Measurements from ENCODE around the gene UBQLN2. TPM values are rescaled to one million over a fixed set of nuclear protein-coding genes. Genes with fewer than 3 reads are reported as not detected.

The UBQLN2 gene
- total RNA-seq, 4 donors from 2014 or later: 26.2 to 39.7 (median 28.9) TPM

DNA sequence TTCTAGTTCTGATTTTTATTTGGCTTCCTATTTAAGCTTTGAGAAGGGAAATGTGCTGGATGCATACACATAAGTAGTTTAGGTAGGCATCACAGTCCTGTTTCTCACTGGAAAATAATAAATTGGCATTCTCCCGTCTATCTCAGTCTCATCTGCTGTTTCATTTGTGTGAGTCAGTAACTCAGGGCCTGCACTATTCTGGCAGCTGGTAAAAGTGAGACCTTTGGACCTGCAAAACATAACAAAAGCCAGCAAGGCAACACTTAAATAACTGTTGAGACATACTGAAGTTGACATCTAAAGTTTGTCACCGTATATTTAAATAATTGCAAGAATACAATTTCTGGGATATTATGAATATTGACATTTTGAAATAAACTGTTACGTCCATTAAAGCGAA, 8.6 kb upstream of the UBQLN2 start:
- Histone ChIP-seq H3K27ac (replicated peaks in 1 of 4) (no peak overlapping the region), H3K36me3 (no peaks in the 10 kb centered on the region), H3K9me3 (no peaks in the 10 kb centered on the region), H3K27me3 (no peaks in the 10 kb centered on the region), H3K4me1 (no peaks in the 10 kb centered on the region), H3K4me3 (no peak overlapping the region)
- intact Hi-C loops (cut with DNase I): no loop called here
- no peak for TF ChIP-seq POLR2AphosphoS5 (IDR thresholded peaks at IDR 0.05)
- no peak for TF ChIP-seq CTCF (IDR thresholded peaks at IDR 0.05)
- TF ChIP-seq EP300 (IDR thresholded peaks at IDR 0.05): no peak
- TF ChIP-seq POLR2A (IDR thresholded peaks at IDR 0.05; ENCODE audit: low read depth): no peak
- WGBS: 78% methylated on average over 4 of the region's 4 CpGs
- DNase-seq (ENCODE audit: extremely low spot score): no peak

DNA sequence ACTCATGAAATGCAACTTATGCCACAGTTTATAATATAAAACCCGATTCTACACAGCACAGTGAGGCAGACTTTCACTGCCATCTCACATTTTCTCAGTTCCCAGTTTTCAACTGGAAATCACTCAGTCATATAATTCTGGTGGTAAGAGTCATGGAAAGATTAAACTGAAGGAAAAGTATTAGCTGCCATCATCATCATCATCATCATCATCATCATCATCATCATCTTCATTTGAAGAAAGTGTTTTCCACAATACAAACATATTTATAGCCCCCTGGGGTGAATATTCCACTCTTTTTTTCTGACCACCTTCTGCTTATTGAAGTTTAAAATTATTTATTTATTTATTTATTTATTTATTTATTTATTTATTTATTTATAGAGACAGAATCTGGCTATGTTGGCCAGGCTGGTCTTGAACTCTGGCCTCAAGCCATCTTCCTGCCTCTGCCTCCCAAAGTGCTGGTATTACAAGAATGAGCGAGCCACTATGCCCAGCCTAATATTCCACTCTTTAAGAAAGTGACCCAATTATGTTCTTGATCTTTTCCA, 6.0 kb upstream of the UBQLN2 start:
- H3K27me3 ChIP-seq: no peaks in the 10 kb centered on the region
- H3K4me1 ChIP-seq: no peaks in the 10 kb centered on the region
- WGBS: 82% methylated on average over 2 of the region's 2 CpGs
- no peak overlapping the region for H3K27ac ChIP-seq (replicated peaks in 1 of 4)
- intact Hi-C loops (cut with DNase I): no loop called here
- no peaks in the 10 kb centered on the region for H3K36me3 ChIP-seq
- H3K4me3 ChIP-seq: no peak overlapping the region
- no peak for DNase-seq (ENCODE audit: extremely low spot score)
- TF ChIP-seq EP300 (IDR thresholded peaks at IDR 0.05) (no peak), POLR2AphosphoS5 (IDR thresholded peaks at IDR 0.05) (no peak), POLR2A (IDR thresholded peaks at IDR 0.05; ENCODE audit: low read depth) (no peak), CTCF (IDR thresholded peaks at IDR 0.05) (no peak)
- no peaks in the 10 kb centered on the region for H3K9me3 ChIP-seq

GRCh38 chrX:56564164-56564885, 898 bp downstream of the UBQLN2 start:
- intact Hi-C loops (cut with DNase I): loop anchor here (5.0 to 10.0 kb wide), 2 partner anchors 163 to 430 kb away; partner anchors contain the start of genes NBDY and SPIN3
- WGBS: 47% methylated on average over 13 of the region's 23 CpGs
- no peak for DNase-seq (ENCODE audit: extremely low spot score)
- Histone ChIP-seq H3K27me3 (no peaks in the 10 kb centered on the region), H3K27ac (replicated peaks in 1 of 4) (peak overlapping the region; percentile 93 to 96 (median 95)), H3K36me3 (no peaks in the 10 kb centered on the region), H3K4me3 (peak overlapping the region; percentile 64 to 77 (median 69)), H3K4me1 (peaks cover 0 to 52% (median 24%) of the 10 kb centered on the region in 4 donors), H3K9me3 (no peaks in the 10 kb centered on the region)
- no peak for TF ChIP-seq POLR2A (IDR thresholded peaks at IDR 0.05; ENCODE audit: low read depth)
- TF ChIP-seq POLR2AphosphoS5 (IDR thresholded peaks at IDR 0.05): peak in 1 of 2 donors; percentile 8

- Histone ChIP-seq H3K4me3 (peak overlapping the region; percentile 64 to 77 (median 69)), H3K9me3 (no peaks in the 10 kb centered on the region), H3K4me1 (peaks cover 0 to 57% (median 30%) of the 10 kb centered on the region in 4 donors), H3K27ac (replicated peaks in 1 of 4) (peak overlapping the region; percentile 93 to 96 (median 95)), H3K36me3 (no peaks in the 10 kb centered on the region), H3K27me3 (no peaks in the 10 kb centered on the region)
- 40% methylated on average over 7 of the region's 20 CpGs for WGBS
- no peak for DNase-seq (ENCODE audit: extremely low spot score)
- intact Hi-C loops (cut with DNase I): loop anchor here (5.0 to 10.0 kb wide), 2 partner anchors 162 to 430 kb away; partner anchors contain the start of genes NBDY and SPIN3
- no peak for TF ChIP-seq POLR2A (IDR thresholded peaks at IDR 0.05; ENCODE audit: low read depth)
- no peak for TF ChIP-seq EP300 (IDR thresholded peaks at IDR 0.05)
- no peak for TF ChIP-seq CTCF (IDR thresholded peaks at IDR 0.05)
- TF ChIP-seq POLR2AphosphoS5 (IDR thresholded peaks at IDR 0.05): no peak
These were observed 1.8 kb downstream of the UBQLN2 start for GRCh38 chrX:56564921-56565840.
